SU-DHL-6 (cell line): Measurements from ENCODE around the gene TMEM247.

Source experiments
- H2AFZ ChIP-seq: fragments of 200-600 bp; sonication (generic); 2 replicates; pipeline ENCODE4 v1.6.1; 2014; ENCODE audit warnings: low read depth, mild to moderate bottlenecking, moderate library complexity, mixed read lengths, antibody characterized with exemption, low read length; ENCODE audit not compliant: severe bottlenecking
- H3F3A ChIP-seq: fragments of 200-600 bp; shearing (Covaris generic); 2 replicates; pipeline ENCODE4 v1.6.0; 2016; ENCODE audit warnings: antibody characterized with exemption, mild to moderate bottlenecking; ENCODE audit not compliant: insufficient read depth
- H3K27ac ChIP-seq: fragments of 200-600 bp; sonication (generic); 2 replicates; pipeline ENCODE4 v1.5.1; 2016; ENCODE audit warnings: low read depth, mild to moderate bottlenecking, low read length, moderate library complexity, mixed read lengths
- H3K27me3 ChIP-seq: fragments of 200-600 bp; sonication (generic), shearing (Covaris generic); 2 replicates; pipeline ENCODE4 v1.6.0; 2014; ENCODE audit warnings: mild to moderate bottlenecking, low read length
- H3K36me3 ChIP-seq: fragments of 200-600 bp; sonication (generic); 2 replicates; pipeline ENCODE4 v1.6.1; 2014; ENCODE audit warnings: mild to moderate bottlenecking, low read length, mixed read lengths
- H3K4me2 ChIP-seq: fragments of 300-600, 200-600 bp; shearing (Covaris generic), sonication (generic); 2 replicates; pipeline ENCODE4 v1.6.0; 2014; ENCODE audit warnings: low read length, low read depth, mild to moderate bottlenecking; ENCODE audit not compliant: poor library complexity, severe bottlenecking
- H3K4me3 ChIP-seq: fragments of 200-600 bp; sonication (generic); 2 replicates; pipeline ENCODE4 v1.5.1; 2014; ENCODE audit warnings: antibody characterized with exemption, low read length, mild to moderate bottlenecking, mixed read lengths; ENCODE audit not compliant: insufficient read depth, poor library complexity, severe bottlenecking
- H3K79me2 ChIP-seq: fragments of 200-600 bp; sonication (generic); 2 replicates; pipeline ENCODE4 v1.6.1; 2014; ENCODE audit warnings: mild to moderate bottlenecking, low read length, moderate library complexity; ENCODE audit not compliant: insufficient read depth
- H3K9ac ChIP-seq: fragments of 200-600 bp; sonication (generic); 2 replicates; pipeline ENCODE4 v1.7.0; 2014; ENCODE audit warnings: mild to moderate bottlenecking, low read length
- H3K9me2 ChIP-seq: fragments of 200-600 bp; sonication (generic); replicated peaks from 2 replicates; pipeline ENCODE4 v1.6.1; 2014; ENCODE audit warnings: low read length; ENCODE audit not compliant: insufficient read depth
- H3K9me3 ChIP-seq: fragments of 200-600 bp; sonication (generic); 2 replicates; pipeline ENCODE4 v1.6.1; 2014; ENCODE audit warnings: low read length, mixed read lengths; ENCODE audit not compliant: insufficient read depth
- H4K20me1 ChIP-seq: fragments of 200-600 bp; sonication (generic); 2 replicates; pipeline ENCODE4 v1.6.1; 2014; ENCODE audit warnings: low read depth, mild to moderate bottlenecking, antibody characterized with exemption, low read length, moderate library complexity, mixed read lengths
- CTCF ChIP-seq: fragments of 200-600 bp; sonication (generic); IDR thresholded peaks from one replicate; pipeline ENCODE4 v1.5.1; 2017; ENCODE audit warnings: antibody characterized with exemption, mild to moderate bottlenecking, low read length, moderate library complexity; ENCODE audit not compliant: insufficient read depth, poor library complexity, severe bottlenecking
- EZH2phosphoT487 ChIP-seq: fragments of 200-600 bp; sonication (generic), shearing (Covaris generic); conservative IDR thresholded peaks from 2 replicates; pipeline ENCODE4 v1.6.1; 2018; ENCODE audit warnings: mild to moderate bottlenecking, antibody characterized with exemption, low read length, moderate library complexity, mixed read lengths

TMEM247 gene

GRCh38 chr2:46451131-46451711 lies 28.1 kb upstream of the TMEM247 start:
- H3K36me3 ChIP-seq: no peaks in the 10 kb centered on the region
- H3K4me2 ChIP-seq: no peak overlapping the region
- H3K4me3 ChIP-seq: no peak overlapping the region
- TF ChIP-seq EZH2phosphoT487: no peak
- no peak for TF ChIP-seq CTCF
- no peaks in the 10 kb centered on the region for H3F3A ChIP-seq
- no peaks in the 10 kb centered on the region for H4K20me1 ChIP-seq
- no peaks in the 10 kb centered on the region for H3K27me3 ChIP-seq
- no peak overlapping the region for H2AFZ ChIP-seq
- no peaks in the 10 kb centered on the region for H3K9me3 ChIP-seq
- no peaks in the 10 kb centered on the region for H3K9me2 ChIP-seq
- no peaks in the 10 kb centered on the region for H3K79me2 ChIP-seq
- no peak overlapping the region for H3K9ac ChIP-seq
- no peak overlapping the region for H3K27ac ChIP-seq

GRCh38 chr2:46456789-46457188 lies 22.6 kb upstream of the TMEM247 start:
- no peak overlapping the region for H3K4me3 ChIP-seq
- H3K36me3 ChIP-seq: no peaks in the 10 kb centered on the region

GRCh38 chr2:46458763-46459500 lies 20.4 kb upstream of the TMEM247 start:
- no peak overlapping the region for H3K4me3 ChIP-seq
- no peaks in the 10 kb centered on the region for H3K27me3 ChIP-seq
- no peak overlapping the region for H3K4me2 ChIP-seq
- H3F3A ChIP-seq: no peaks in the 10 kb centered on the region
- H2AFZ ChIP-seq: no peak overlapping the region
- no peaks in the 10 kb centered on the region for H3K9me3 ChIP-seq
- TF ChIP-seq EZH2phosphoT487 (no peak), CTCF (no peak)
- no peaks in the 10 kb centered on the region for H3K36me3 ChIP-seq
- H4K20me1 ChIP-seq: no peaks in the 10 kb centered on the region
- no peaks in the 10 kb centered on the region for H3K79me2 ChIP-seq
- H3K9ac ChIP-seq: no peak overlapping the region
- no peaks in the 10 kb centered on the region for H3K9me2 ChIP-seq
- no peak overlapping the region for H3K27ac ChIP-seq

More at GRCh38 chr2:46456789-46457188, 22.6 kb upstream of the TMEM247 start:
- Histone ChIP-seq H3F3A (no peaks in the 10 kb centered on the region), H2AFZ (no peak overlapping the region), H3K27me3 (no peaks in the 10 kb centered on the region), H3K9ac (no peak overlapping the region), H3K27ac (no peak overlapping the region), H4K20me1 (no peaks in the 10 kb centered on the region), H3K4me2 (no peak overlapping the region), H3K9me2 (no peaks in the 10 kb centered on the region), H3K9me3 (no peaks in the 10 kb centered on the region), H3K79me2 (no peaks in the 10 kb centered on the region)
- no peak for TF ChIP-seq CTCF
- TF ChIP-seq EZH2phosphoT487: no peak
